Muscle of leg (tissue), 11 donors: Measurements from ENCODE around the gene TICRR. TPM values are rescaled to one million over a fixed set of nuclear protein-coding genes. Genes with fewer than 3 reads are reported as not detected.

Source experiments
- DNase-seq: peaks from one replicate; pipeline ENCODE4 v3.0.0; 2013
- H3K27ac ChIP-seq: one replicate; pipeline ENCODE4 v1.5.1; 2013; ENCODE audit warnings: mild to moderate bottlenecking, low read length, control low read depth
- H3K27me3 ChIP-seq: one replicate; pipeline ENCODE4 v1.6.1; 2013; ENCODE audit warnings: low read length; ENCODE audit not compliant: control insufficient read depth, insufficient read depth
- H3K36me3 ChIP-seq: one replicate; pipeline ENCODE4 v1.6.1; 2013; ENCODE audit warnings: low read length; ENCODE audit not compliant: control insufficient read depth, insufficient read depth
- H3K4me1 ChIP-seq: one replicate; pipeline ENCODE4 v1.6.1; 2013; ENCODE audit warnings: low read length; ENCODE audit not compliant: control insufficient read depth, insufficient read depth
- H3K4me3 ChIP-seq: one replicate; pipeline ENCODE4 v1.5.1; 2013; ENCODE audit warnings: low read length, control low read depth
- H3K9me3 ChIP-seq: replicated peaks from 2 replicates; pipeline ENCODE4 v1.6.1; 2013; ENCODE audit warnings: low read depth, low read length; ENCODE audit not compliant: control insufficient read depth
- WGBS: methylation state at CpG from one replicate; pipeline ENCODE4 v1.1.5; 2013; ENCODE audit warnings: missing lambda C conversion rate; ENCODE audit not compliant: insufficient coverage; 5-methylcytosine and 5-hydroxymethylcytosine counted together
- polyA plus RNA-seq, 8 donors: library from polyadenylated mRNA; unstranded; fragments of 120-200 nt; gene quantifications; one replicate each; pipeline versions ENCODE4 v1.2.1 to v1.2.3, GENCODE V29; 2013; ENCODE audit warnings: inconsistent platforms in 1 of 8, low replicate concordance in 1 of 8; ENCODE audit not compliant: insufficient read length in 8 of 8, insufficient read depth in 1 of 8
- total RNA-seq: library from RNA; stranded (reverse); fragments of 120-200 nt; gene quantifications from one replicate; pipeline ENCODE4 v1.2.4, GENCODE V29; 2013

TICRR gene
- total and polyA plus RNA-seq, 9 donors: 2.2 to 7.1 (median 5.1) TPM

DNA sequence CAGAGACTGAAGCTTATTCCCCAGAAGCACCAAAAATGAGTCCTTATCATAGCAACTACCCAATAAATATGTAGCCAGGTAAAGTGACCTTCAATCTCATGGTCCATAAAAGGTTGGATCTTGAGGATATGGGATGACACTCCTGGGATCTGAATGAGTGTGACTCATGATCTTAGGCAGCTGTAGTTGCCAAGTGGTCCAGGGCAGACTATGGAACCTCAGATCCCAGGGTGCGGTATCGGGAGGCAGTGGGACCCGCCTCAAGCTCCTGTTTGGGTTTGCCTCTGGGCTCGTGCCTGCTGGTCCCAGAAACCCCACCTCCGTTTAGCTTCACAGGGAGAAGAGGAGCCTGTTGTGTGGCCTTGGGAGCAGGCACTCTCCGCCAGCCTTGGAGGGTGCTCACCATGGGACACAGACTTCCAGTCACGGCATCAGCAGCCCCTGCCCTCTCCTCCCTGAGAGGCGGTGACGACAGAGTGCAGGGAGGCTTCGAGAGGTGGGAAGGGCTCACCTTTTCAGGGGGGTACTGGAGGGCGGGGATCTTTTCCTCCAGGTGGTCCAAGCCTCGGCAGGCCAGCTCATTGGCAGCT is 95.8 kb downstream of the TICRR start:
- Histone ChIP-seq H3K4me3 (no peak overlapping the region), H3K27ac (no peak overlapping the region), H3K27me3 (no peaks in the 10 kb centered on the region), H3K9me3 (no peaks in the 10 kb centered on the region), H3K36me3 (no peaks in the 10 kb centered on the region), H3K4me1 (peaks cover 2% of the 10 kb centered on the region)
- WGBS: 69% methylated on average over 8 of the region's 12 CpGs
- DNase-seq: no peak

DNA sequence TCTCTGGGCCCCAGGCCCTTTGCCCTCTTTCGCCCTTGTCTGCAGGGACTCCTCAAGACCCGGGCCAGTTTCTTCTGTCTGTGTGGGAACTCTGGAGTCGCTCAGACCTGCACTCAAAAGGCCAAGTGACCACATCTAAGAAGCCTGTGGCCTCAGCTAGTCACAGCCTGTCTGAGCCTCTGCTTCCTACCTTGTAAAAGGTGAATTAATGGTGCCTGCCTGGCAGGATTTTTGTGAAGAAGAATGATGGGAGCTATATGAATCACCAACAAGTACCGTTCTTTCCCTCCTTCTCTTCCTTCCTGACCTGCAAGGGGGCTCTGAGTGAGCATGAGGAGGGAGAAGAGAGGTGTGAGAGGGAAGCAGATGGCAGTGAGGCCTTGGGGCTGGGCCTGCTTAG is 96.4 kb downstream of the TICRR start:
- DNase-seq: no peak
- Histone ChIP-seq H3K4me1 (no peaks in the 10 kb centered on the region), H3K27me3 (no peaks in the 10 kb centered on the region), H3K36me3 (no peaks in the 10 kb centered on the region), H3K9me3 (no peaks in the 10 kb centered on the region), H3K27ac (no peak overlapping the region), H3K4me3 (no peak overlapping the region)
- WGBS: 28% methylated on average over 2 of the region's 4 CpGs

DNA sequence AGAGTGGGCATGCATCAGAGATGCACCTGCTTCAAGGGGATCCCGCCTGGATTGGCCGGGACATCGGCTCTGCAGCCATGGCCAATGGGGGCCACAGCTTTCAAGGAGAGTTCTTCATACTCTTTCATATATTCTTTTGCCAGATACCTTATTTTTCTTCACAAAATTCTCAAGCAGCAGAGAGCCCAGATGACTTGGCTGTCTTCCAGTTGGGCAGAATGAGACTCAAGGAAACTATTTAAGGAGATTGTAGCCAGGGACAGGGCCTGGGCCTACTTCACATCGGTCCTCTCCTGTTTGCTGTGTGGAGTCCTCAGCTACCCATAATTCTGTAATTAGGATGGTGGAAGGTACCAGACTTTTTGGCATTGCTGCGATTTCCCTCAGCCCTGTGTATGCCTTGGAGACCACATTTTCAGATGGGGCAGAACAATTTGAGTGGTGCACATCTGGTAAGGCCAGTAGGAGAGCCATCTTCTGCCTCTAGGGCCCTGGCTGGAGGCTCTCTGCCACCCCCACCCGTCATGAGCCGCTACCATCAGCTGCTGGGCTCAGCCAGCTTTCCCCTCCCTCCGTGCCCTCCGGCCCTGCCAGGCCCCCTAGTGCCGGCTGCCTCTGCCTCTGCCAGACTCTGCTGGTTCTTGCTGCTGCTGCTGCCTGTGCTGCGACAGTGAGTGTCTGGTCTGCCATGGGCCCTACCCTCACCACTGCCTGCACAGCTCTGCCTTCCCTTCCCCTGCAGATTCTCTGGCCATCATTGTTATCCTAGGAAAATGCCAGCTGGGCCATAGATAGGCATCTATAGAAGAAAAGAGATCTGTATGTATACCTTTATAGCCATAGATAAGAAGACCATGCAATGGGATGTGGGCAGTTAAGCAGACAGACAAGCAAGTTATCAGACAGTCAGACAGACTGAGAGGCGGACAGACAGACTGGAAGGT is 97.2 kb downstream of the TICRR start:
- Histone ChIP-seq H3K27ac (no peak overlapping the region), H3K27me3 (no peaks in the 10 kb centered on the region), H3K4me1 (no peaks in the 10 kb centered on the region), H3K9me3 (no peaks in the 10 kb centered on the region), H3K4me3 (no peak overlapping the region), H3K36me3 (no peaks in the 10 kb centered on the region)
- WGBS: 74% methylated on average over 11 of the region's 12 CpGs
- DNase-seq: peak; percentile 63

DNA sequence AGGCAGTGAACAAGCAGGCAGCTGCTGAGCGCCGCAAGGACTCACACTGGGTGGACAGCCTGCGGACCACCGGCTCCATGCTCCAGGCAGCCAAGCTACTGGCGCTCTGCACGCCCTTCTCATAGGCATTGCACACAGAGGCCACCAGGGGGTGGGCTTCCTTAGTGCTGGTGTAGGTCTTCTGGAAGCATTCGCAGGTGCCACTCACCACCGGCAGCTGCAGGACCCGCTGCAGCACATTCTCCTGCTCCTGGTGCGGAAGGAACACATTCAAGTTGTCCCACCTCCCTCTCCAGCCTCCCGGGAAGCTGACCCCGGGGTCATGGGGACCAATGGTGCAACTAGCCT is 97.9 kb downstream of the TICRR start:
- no peaks in the 10 kb centered on the region for H3K27me3 ChIP-seq
- no peak for DNase-seq
- WGBS: 70% methylated on average over 5 of the region's 12 CpGs
- H3K27ac ChIP-seq: no peak overlapping the region
- no peaks in the 10 kb centered on the region for H3K4me1 ChIP-seq
- no peaks in the 10 kb centered on the region for H3K36me3 ChIP-seq
- no peaks in the 10 kb centered on the region for H3K9me3 ChIP-seq
- H3K4me3 ChIP-seq: no peak overlapping the region

DNA sequence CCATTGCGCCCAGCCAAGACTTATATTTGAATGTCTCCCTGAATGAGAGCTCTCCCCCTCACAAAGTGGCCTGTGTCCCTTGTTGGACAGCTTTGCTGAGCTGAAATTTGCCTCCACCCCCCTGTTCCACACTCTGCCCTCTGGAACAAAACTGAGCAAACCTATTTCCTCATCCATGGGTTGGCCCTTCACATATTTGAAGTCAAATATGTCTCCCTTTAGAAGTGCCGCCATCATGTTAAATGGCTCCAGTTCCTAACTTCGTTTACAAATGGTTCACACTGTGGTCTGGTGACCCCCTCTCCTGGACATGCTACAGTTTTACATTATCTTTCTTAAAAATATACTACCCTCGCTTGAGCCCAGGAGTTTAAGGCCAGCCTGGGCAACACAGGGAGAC is 99.3 kb downstream of the TICRR start:
- no peaks in the 10 kb centered on the region for H3K9me3 ChIP-seq
- H3K27ac ChIP-seq: no peak overlapping the region
- H3K4me3 ChIP-seq: no peak overlapping the region
- H3K4me1 ChIP-seq: no peaks in the 10 kb centered on the region
- H3K36me3 ChIP-seq: no peaks in the 10 kb centered on the region
- no peaks in the 10 kb centered on the region for H3K27me3 ChIP-seq
- WGBS: 73% methylated on average over 3 of the region's 4 CpGs
- no peak for DNase-seq

DNA sequence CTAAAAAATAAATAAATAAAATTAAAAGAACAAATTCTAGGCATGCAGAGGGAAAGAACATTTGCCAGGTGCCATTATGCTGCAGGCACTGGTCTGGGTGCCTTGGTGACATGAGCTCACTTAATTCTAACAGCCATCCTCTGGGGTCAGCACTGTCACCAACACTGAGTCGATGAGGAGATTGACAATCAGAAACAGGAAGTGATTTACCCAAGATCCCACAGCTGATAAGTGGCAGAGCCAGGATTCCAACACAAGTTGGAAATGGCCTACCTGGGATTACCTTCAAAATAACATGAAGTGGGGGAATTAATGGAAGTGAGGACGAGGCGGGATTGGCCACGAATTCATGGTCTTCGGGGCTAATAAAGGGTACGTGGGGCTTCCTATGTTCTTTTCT is 100.3 kb downstream of the TICRR start:
- WGBS: no CpG with 5 or more reads among the region's 6 CpGs
- Histone ChIP-seq H3K36me3 (no peaks in the 10 kb centered on the region), H3K9me3 (no peaks in the 10 kb centered on the region), H3K4me3 (no peak overlapping the region), H3K27ac (no peak overlapping the region), H3K4me1 (no peaks in the 10 kb centered on the region), H3K27me3 (no peaks in the 10 kb centered on the region)
- no peak for DNase-seq

DNA sequence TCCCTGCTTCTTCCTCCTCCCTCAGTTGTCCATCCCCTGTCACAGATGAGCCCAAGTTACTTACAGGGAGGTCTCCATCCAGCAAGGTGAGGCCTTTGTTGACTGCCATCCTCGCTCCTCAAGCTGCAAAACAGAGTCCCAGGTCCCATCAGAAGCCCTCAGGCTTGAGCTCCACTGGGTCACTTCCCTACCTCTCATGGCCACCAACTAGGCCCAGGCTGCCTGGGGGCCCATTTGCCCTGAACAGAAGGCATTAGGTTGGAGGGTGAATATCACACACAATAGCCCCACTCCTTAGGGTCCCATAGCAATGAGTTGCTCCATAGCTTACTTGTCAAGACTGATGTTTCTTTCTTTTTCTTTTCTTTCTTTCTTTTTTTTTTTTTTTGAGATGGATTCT is 102.1 kb downstream of the TICRR start:
- Histone ChIP-seq H3K4me3 (no peak overlapping the region), H3K4me1 (no peaks in the 10 kb centered on the region), H3K27ac (no peak overlapping the region), H3K27me3 (no peaks in the 10 kb centered on the region), H3K36me3 (no peaks in the 10 kb centered on the region), H3K9me3 (no peaks in the 10 kb centered on the region)
- WGBS: no CpG with 5 or more reads among the region's 1 CpG
- no peak for DNase-seq

Other genes starting within 250 kb of the TICRR start
- 39.4 TPM for gene POLG, start 240.6 kb upstream of the TICRR start, total RNA-seq
- 10 to 100 TPM; 36.6 to 53.2 (median 41.0) TPM for gene POLG, start 240.6 kb upstream of the TICRR start, polyA plus RNA-seq
- not detected for gene RHCG, start 78.9 kb upstream of the TICRR start, total RNA-seq
- under 1 TPM in 2 of 8 donors, not detected in 6; 0.18 to 0.93 TPM for gene RHCG, start 78.9 kb upstream of the TICRR start, polyA plus RNA-seq
- 5.0 TPM for gene KIF7, start 80.0 kb downstream of the TICRR start, total RNA-seq
- 1 to 10 TPM; 6.0 to 9.1 (median 7.2) TPM for gene KIF7, start 80.0 kb downstream of the TICRR start, polyA plus RNA-seq
- 0.13 TPM for gene PLIN1, start 103.9 kb downstream of the TICRR start, total RNA-seq
- gene PLIN1, start 103.9 kb downstream of the TICRR start, polyA plus RNA-seq: under 1 TPM; 0.11 to 0.44 (median 0.30) TPM
- 7.1 TPM for gene PEX11A, start 115.3 kb downstream of the TICRR start, total RNA-seq
- gene PEX11A, start 115.3 kb downstream of the TICRR start, polyA plus RNA-seq: 1 to 10 TPM; 4.7 to 6.4 (median 5.4) TPM
- 0.04 TPM for gene WDR93, start 115.3 kb downstream of the TICRR start, total RNA-seq
- gene WDR93, start 115.3 kb downstream of the TICRR start, polyA plus RNA-seq: under 1 TPM in 7 of 8 donors, not detected in 1; 0.08 to 0.32 (median 0.18) TPM
- 0.75 TPM for gene MESP1, start 175.8 kb downstream of the TICRR start, total RNA-seq
- under 1 TPM; 0.13 to 0.86 (median 0.61) TPM for gene MESP1, start 175.8 kb downstream of the TICRR start, polyA plus RNA-seq
- gene MESP2, start 200.9 kb downstream of the TICRR start, total RNA-seq: 0.49 TPM
- gene MESP2, start 200.9 kb downstream of the TICRR start, polyA plus RNA-seq: under 1 TPM; 0.11 to 0.89 (median 0.39) TPM
- 6.7 TPM for gene ANPEP, start 239.4 kb downstream of the TICRR start, total RNA-seq
- 10 to 100 TPM in 3 of 8 donors, 1 to 10 TPM in 5; 4.3 to 57.8 (median 7.9) TPM for gene ANPEP, start 239.4 kb downstream of the TICRR start, polyA plus RNA-seq